Measurements from ENCODE around the gene ASCL5. TPM values are rescaled to one million over a fixed set of nuclear protein-coding genes. Genes with fewer than 3 reads are reported as not detected.

The ASCL5 gene
- total and polyA plus RNA-seq, 8 donors = 0.10 to 0.19 (median 0.18) TPM; not detected in 5

GRCh38 chr1:201076092-201076491 is 50.9 kb downstream of the ASCL5 start:
- H3K27ac ChIP-seq = no peak overlapping the region
- intact Hi-C loops (cut with DNase I; ENCODE audit: low total_unique reads) = no loop called here
- H3K4me3 ChIP-seq = no peak overlapping the region
- WGBS, 5 donors = 73 to 86% (median 74%) methylated on average over 7 of the region's 7 CpGs
- DNase-seq = no peak
- no peaks in the 10 kb centered on the region for H3K36me3 ChIP-seq
- no peaks in the 10 kb centered on the region for H3K9me3 ChIP-seq
- H3K27me3 ChIP-seq = no peaks in the 10 kb centered on the region
- no peaks in the 10 kb centered on the region for H3K4me1 ChIP-seq
- TF ChIP-seq CTCF (IDR thresholded peaks at IDR 0.05) (no peak), EP300 (IDR thresholded peaks at IDR 0.05) (no peak), POLR2AphosphoS5 (IDR thresholded peaks at IDR 0.05) (no peak), POLR2A (IDR thresholded peaks at IDR 0.05) (no peak)

DNA sequence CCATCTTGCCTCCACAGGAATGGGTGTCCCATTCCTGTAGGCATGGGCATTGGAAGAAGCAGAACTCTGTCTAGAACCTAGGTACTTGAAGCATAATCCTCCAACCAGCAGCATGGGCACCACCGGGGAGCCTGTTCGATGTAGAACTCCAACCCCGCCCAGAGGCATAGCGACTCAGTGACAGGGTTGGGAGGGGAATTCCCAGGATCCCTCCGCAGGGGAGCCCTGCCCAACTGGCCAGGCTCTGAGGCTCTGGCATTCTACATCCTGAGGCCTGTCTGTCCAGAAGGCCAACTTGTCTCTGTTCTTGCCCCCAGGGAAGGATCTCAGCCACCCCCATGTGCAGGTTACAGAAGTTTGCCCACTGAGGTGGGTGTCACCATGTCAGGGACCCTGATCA is 53.0 kb downstream of the ASCL5 start:
- no peak overlapping the region for H3K4me3 ChIP-seq
- H3K27ac ChIP-seq = no peak overlapping the region
- H3K36me3 ChIP-seq = no peaks in the 10 kb centered on the region
- intact Hi-C loops (cut with DNase I; ENCODE audit: low total_unique reads) = no loop called here
- no peak for DNase-seq
- TF ChIP-seq EP300 (IDR thresholded peaks at IDR 0.05) (no peak), POLR2AphosphoS5 (IDR thresholded peaks at IDR 0.05) (no peak), CTCF (IDR thresholded peaks at IDR 0.05) (no peak), POLR2A (IDR thresholded peaks at IDR 0.05) (no peak)
- no peaks in the 10 kb centered on the region for H3K27me3 ChIP-seq
- WGBS, 5 donors = 62 to 93% (median 80%) methylated on average over 5 of the region's 5 CpGs
- H3K4me1 ChIP-seq = no peaks in the 10 kb centered on the region
- no peaks in the 10 kb centered on the region for H3K9me3 ChIP-seq

DNA sequence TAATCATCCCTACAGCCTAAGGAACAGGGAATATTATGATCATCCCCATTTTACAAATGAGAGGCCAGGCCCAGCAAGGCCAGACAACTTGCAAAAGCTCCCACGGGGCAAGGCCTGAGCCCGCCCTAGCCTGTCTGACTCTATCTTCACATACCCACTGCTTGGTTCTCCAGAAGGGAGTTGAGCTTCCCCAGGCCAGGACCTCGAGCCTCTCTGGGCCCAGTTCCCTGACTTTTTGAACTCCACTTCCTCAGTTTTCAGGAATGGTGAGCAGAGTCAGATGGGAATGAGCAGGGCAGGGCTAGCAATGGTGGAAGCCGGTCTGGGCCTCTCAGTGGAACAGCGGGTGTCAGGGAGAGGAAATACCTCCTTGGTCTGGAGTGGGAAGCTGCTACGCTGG is 54.1 kb downstream of the ASCL5 start:
- Histone ChIP-seq H3K9me3 (no peaks in the 10 kb centered on the region), H3K27ac (no peak overlapping the region), H3K4me1 (no peaks in the 10 kb centered on the region), H3K4me3 (no peak overlapping the region), H3K36me3 (no peaks in the 10 kb centered on the region), H3K27me3 (no peaks in the 10 kb centered on the region)
- no peak for DNase-seq
- intact Hi-C loops (cut with DNase I; ENCODE audit: low total_unique reads) = no loop called here
- no peak for TF ChIP-seq POLR2A (IDR thresholded peaks at IDR 0.05)
- no peak for TF ChIP-seq POLR2AphosphoS5 (IDR thresholded peaks at IDR 0.05)
- TF ChIP-seq CTCF (IDR thresholded peaks at IDR 0.05) = no peak
- TF ChIP-seq EP300 (IDR thresholded peaks at IDR 0.05) = no peak
- WGBS, 5 donors = 69 to 85% (median 80%) methylated on average over 6 of the region's 6 CpGs

DNA sequence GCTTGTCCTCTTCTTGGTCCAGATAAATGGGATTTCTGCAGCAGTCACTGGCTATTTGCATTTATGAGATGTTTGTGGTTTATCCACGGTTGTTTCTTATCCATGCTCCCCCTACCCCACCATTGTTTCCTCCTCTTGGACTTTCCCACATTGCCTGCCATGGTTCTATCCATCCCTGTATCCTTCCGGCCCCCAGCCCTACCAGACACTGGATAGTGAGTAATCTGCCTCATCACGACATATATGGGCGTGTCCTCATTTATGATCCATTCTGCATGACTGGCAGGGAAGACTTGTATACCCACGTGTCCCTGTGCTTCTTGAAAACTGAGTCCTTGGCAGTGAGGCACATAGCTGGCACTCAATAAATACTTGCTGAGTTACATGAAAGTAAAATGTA is 54.8 kb downstream of the ASCL5 start:
- WGBS, 5 donors = 66 to 81% (median 70%) methylated on average over 5 of the region's 5 CpGs
- Histone ChIP-seq H3K27me3 (no peaks in the 10 kb centered on the region), H3K9me3 (no peaks in the 10 kb centered on the region), H3K36me3 (no peaks in the 10 kb centered on the region), H3K4me1 (no peaks in the 10 kb centered on the region), H3K4me3 (no peak overlapping the region), H3K27ac (no peak overlapping the region)
- intact Hi-C loops (cut with DNase I; ENCODE audit: low total_unique reads) = no loop called here
- TF ChIP-seq CTCF (IDR thresholded peaks at IDR 0.05) (no peak), POLR2AphosphoS5 (IDR thresholded peaks at IDR 0.05) (no peak), EP300 (IDR thresholded peaks at IDR 0.05) (no peak), POLR2A (IDR thresholded peaks at IDR 0.05) (no peak)
- DNase-seq = no peak
